Measurements from ENCODE around the gene CEP135.

GRCh38 chr4:56062526-56063145 lies 113.9 kb downstream of the CEP135 start:
- TF ChIP-seq, protein P1, sequence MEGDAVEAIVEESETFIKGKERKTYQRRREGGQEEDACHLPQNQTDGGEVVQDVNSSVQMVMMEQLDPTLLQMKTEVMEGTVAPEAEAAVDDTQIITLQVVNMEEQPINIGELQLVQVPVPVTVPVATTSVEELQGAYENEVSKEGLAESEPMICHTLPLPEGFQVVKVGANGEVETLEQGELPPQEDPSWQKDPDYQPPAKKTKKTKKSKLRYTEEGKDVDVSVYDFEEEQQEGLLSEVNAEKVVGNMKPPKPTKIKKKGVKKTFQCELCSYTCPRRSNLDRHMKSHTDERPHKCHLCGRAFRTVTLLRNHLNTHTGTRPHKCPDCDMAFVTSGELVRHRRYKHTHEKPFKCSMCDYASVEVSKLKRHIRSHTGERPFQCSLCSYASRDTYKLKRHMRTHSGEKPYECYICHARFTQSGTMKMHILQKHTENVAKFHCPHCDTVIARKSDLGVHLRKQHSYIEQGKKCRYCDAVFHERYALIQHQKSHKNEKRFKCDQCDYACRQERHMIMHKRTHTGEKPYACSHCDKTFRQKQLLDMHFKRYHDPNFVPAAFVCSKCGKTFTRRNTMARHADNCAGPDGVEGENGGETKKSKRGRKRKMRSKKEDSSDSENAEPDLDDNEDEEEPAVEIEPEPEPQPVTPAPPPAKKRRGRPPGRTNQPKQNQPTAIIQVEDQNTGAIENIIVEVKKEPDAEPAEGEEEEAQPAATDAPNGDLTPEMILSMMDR (IDR thresholded peaks at IDR 0.05) = no peak
- no peak for TF ChIP-seq EZH2 (IDR thresholded peaks at IDR 0.05; ENCODE audit: borderline replicate concordance, insufficient read depth, low read depth, low read length, poor library complexity, severe bottlenecking)
